Measurements from ENCODE around the gene RNU6-1.

Gene RNU6-1

DNA sequence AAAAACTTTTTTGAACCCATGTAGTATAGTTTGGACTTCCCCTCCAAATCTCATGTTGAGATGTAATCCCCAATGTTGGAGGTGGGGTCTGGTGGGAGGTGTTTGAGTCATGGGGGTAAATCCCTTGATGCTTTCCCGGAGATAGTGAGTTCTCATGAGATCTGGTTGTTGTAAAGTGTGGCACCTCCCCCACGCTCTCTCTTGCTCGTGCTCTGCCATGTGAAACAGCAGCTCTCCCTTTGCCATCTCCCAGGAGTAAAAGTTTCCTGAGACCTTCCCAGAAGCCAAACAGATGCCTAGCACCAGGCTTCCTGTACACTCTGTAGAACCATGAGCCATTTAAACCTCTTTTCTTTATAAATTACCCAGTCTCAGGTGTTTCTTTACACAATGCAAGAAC, 16.0 kb upstream of the RNU6-1 start:
- no peak for DNase-seq

- DNase-seq: no peak
Measured at GRCh38 chr15:67854358-67854757, 14.5 kb upstream of the RNU6-1 start.

DNA sequence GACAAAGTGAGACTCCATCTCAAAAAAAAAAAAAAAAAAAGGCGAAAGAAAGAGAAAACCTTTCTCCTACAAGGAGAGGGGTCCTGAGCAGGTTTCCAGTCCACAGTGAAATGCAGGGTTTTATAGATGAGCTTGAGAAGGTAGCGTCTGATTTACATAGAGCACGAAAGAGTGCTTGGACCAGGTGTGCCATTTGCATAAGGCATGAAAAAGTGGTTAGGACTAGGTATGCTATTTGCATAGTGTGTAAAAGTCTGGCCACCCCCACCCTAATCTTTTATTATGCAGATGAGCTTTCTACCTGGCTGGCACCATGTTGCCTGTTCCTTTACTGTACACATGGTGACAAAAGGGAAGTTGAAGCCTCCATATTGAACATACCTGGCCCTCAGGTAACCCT, 13.6 kb upstream of the RNU6-1 start:
- no peak for DNase-seq

DNA sequence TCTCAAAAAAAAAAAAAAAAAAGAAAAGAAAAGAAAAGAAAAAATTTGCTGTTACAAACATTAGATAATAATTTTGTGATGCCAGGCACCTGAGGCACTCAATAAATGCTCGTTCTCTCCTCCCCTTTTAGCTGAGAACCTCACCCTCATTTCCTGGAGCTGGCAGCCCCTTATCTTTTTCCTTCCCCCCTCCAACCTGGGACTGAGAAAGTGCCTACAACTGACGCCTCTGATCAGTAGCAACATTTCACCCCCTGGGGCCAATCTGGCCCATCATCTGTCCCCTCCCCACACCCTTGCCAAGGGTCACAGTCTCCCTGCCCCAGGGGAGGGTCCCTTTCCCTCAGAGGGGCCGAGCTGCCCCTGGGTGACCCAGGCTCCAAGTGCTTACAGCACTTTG, 12.6 kb upstream of the RNU6-1 start:
- no peak for DNase-seq

GRCh38 chr15:67850994-67851571, 11.2 kb upstream of the RNU6-1 start:
- no peak for DNase-seq

GRCh38 chr15:67850336-67850735, 10.5 kb upstream of the RNU6-1 start:
- DNase-seq: no peak

GRCh38 chr15:67849538-67849937, 9.7 kb upstream of the RNU6-1 start:
- DNase-seq: no peak

DNA sequence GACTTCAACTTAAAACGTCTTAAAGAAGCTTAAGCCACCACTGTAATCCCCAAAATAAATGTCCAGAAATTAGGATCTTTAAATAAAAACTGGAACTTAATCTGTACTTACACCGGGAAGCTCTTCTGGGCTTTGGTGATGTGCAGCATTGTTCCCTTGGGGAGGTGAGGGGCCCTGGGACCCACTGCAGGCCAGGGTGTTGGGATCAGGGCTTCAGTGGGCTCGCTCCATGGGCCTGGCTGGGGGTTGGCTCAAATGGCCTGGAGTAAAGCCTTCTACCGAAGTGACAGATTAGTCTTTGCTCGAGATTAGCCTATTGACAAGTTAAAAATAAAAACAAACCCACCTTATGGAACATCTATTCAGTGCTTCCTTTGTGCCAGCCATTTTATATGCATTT, 6.1 kb upstream of the RNU6-1 start:
- no peak for DNase-seq

DNA sequence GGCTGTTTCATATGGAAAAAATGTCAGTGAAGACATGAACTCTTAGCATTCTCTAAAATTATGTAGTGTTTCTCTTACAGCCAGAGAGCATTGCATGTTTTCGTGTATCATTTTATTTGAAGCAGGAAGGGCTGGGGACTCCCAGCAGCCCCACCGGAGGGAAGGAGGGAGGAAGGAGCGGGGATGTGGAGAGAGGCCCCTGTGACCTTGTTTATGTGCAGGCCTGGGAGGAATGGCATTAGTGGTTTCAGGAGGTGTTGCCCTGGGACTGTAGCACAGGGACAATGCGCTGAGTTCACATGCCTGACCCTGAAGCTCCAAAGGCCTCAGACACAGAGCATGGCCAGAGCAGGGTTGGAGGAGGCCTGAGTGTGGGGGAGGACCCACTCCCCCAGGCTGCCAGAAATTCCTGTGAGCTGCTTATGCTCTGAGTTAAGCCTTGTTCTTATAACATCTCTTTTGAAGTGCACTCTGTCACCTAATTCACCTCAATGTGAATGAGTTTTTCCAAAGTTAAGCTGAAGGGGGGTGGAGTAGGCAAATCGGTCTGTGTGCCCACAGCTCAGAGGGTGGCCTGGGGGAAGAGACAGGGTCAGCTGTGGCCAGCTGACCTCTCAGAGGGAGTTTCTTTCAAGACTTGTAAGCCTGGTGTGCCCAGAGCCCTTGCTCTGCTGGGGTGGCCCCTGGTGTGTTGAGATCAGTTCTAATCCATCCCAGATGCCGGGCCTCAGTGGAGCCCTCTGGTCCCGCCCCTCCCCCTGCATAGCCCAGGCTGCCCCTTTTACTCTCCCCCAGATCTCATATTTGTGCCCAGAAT, 3.9 kb upstream of the RNU6-1 start:
- no peak for DNase-seq

- no peak for DNase-seq
Measured at GRCh38 chr15:67843092-67843501, 3.3 kb upstream of the RNU6-1 start.

- no peak for DNase-seq
Measured at GRCh38 chr15:67841513-67841762, 1.6 kb upstream of the RNU6-1 start.

- DNase-seq: no peak
Measured at GRCh38 chr15:67840749-67841512, 1.1 kb upstream of the RNU6-1 start.

- DNase-seq: no peak
Measured at GRCh38 chr15:67839499-67839928, 331 bp downstream of the RNU6-1 start.

- peak; percentile 26 for DNase-seq
Measured at GRCh38 chr15:67838789-67839332, 984 bp downstream of the RNU6-1 start.

- DNase-seq: no peak
Measured at GRCh38 chr15:67836955-67837354, 2.9 kb downstream of the RNU6-1 start.

- DNase-seq: peak; percentile 72
Measured at GRCh38 chr15:67836477-67836876, 3.4 kb downstream of the RNU6-1 start.

DNA sequence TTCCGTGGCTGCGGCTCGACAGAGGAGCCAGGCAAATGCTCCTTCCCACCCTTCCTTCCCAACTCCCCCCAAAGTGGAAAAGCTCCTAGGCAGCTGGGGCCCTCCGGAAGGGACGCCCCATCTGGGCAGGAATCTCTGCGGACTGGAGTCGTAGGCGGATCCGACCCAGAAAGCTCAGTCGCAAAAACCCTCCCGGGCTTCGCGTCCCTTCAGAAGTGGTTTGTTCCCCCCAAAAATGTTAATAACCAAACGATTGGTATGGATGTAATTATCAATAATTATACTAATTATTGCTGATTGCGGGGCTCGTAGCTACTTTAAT, 3.8 kb downstream of the RNU6-1 start:
- no peak for DNase-seq

DNA sequence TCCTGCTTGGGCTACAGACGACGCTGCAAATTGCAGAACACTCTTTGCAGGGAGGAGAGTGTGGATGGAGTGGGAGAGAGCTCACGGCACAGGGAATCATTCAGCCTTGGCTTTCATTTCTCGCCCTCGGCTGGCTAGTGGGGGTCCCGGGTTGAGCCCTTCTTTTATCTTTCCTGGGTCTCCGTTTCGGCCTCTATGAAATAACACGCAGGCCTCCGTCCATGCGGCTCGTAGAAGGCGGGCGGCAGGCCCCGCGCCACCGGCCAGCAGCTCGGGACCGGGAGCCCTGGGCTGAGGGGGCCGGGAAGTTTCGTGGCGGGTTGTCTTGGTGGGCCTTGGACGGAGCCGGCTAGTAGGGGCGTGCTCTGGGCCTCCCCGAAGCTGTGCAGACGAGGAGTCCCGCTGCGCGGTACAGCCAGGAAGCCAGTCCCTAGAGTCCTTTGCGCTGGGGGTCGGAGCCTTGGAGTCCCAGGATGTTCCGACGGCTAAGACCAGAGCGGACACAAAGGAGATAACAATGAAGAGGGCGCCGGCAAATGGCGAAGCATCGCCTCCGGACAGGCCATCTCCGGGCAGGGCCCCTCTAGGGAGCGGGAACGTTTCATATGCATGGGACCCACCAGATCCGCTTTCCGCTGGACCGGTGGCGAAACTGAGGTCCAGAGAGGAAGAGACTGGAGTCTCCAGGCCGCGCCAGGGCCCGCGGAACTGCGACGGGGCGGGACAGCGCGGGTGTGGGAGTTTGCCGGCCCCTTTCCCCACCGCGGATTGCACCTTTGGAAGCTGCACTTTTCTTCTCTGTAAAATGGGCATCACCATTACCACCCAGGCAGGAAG, 4.3 kb downstream of the RNU6-1 start:
- DNase-seq: peak; percentile 20

- DNase-seq: peak; percentile 25
Measured at GRCh38 chr15:67834581-67835296, 5.1 kb downstream of the RNU6-1 start.

DNA sequence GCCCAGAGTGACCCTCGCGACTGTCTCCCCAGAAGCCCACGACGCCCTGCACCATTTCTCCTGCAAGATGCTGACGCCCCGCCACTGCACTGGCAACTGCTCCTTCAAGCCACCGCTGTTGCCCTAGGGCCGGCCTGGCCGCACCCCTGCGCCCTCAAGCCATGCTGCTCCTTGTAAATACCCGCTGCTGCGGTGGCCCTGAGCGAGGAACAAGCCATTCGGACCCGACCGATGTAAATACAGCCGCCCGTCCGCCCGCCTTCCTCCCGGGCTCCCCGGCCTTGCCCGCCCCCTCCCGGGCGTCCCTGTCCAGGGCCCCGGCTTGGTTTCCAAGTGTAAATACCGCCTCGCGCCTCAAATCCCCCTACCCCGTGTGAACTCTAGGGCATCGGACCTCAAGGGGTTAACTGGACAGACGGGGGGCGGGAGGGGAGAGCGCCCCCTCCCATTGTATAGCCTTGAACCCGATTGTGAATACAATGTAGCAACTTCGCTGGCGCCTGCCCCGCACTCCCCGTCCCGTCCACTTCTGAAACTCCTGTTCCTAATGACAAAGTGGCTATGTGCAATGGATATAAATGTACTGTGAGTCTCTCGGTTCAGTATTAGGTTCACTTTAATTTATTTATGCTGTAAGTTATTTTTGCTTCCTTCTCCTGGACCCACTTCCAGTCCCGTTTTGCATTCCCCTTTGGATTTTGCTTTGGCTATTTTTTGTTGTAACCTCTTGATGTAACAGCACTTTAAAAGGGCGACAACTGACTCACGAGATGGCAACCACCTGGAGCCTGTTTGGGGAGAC, 5.9 kb downstream of the RNU6-1 start:
- DNase-seq: peak; percentile 36

DNA sequence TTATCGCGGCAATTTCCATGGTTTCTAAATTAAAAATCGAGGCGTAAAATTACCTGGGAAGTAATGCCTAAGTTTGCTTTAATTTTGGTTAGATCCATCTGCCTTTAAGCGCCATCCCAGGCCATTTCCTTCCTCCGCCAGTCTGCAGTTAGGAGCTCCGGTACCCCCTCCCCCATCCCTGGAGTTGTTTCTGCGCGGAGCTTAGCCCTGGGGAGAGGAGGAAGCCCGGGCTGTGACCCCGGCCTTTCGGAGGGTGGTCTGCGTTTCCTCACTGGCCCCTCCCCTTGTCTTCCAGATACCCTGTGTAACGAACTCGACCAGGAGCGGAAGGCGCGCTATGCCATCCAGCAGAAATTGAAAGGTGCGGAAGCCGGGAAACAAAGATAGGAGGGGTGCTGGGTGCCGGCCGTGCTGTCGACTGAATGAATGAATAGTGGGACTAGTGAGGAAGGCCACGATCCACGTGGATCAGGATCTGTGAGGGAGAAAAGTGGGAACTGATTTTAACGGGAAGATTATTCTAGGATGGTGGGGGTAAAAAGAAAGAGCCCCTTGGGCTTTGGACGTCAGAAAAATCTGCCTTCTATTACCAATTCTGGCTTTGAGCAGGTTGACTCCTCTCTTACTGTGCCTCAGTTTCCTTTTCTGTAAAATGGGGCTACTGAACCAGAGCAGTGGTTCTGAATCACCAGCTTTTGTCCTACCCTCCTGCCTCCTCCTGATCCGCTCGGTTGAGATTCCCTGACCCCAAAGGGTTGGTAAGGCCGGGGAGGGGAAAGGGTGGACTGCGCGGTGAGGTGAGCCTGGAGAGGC, 6.7 kb downstream of the RNU6-1 start:
- DNase-seq: no peak
